ENCODE results near the gene CYP4F2.
A peak's percentile ranks its signal among the peaks of the same experiment; 100 is the strongest.

CYP4F2 gene

GRCh38 chr19:15871570-15871969, 26.3 kb downstream of the CYP4F2 start:
- in situ Hi-C loops (cut with MboI; ENCODE audit: low sequenced_read_pairs, unreplicated experiment), result no loop called here
- TF ChIP-seq CTCF (IDR thresholded peaks at IDR 0.05; ENCODE audit: borderline replicate concordance, control extremely low read depth, extremely low read depth, insufficient read depth, missing control alignments), result no peak
- peak; percentile 46 for DNase-seq (ENCODE audit: low spot score)

- in situ Hi-C loops (cut with MboI; ENCODE audit: low sequenced_read_pairs, unreplicated experiment), result no loop called here
- DNase-seq (ENCODE audit: low spot score), result no peak
- TF ChIP-seq CTCF (IDR thresholded peaks at IDR 0.05; ENCODE audit: borderline replicate concordance, control extremely low read depth, extremely low read depth, insufficient read depth, missing control alignments), result no peak
Measured at GRCh38 chr19:15869873-15870272, 28.0 kb downstream of the CYP4F2 start.

GRCh38 chr19:15869109-15869555, 28.7 kb downstream of the CYP4F2 start:
- DNase-seq (ENCODE audit: low spot score), result peak; percentile 55
- TF ChIP-seq CTCF (IDR thresholded peaks at IDR 0.05; ENCODE audit: borderline replicate concordance, control extremely low read depth, extremely low read depth, insufficient read depth, missing control alignments), result peak; percentile 36
- in situ Hi-C loops (cut with MboI; ENCODE audit: low sequenced_read_pairs, unreplicated experiment), result no loop called here

- in situ Hi-C loops (cut with MboI; ENCODE audit: low sequenced_read_pairs, unreplicated experiment), result no loop called here
- DNase-seq (ENCODE audit: low spot score), result no peak
Measured at GRCh38 chr19:15866636-15867035, 31.2 kb downstream of the CYP4F2 start.

GRCh38 chr19:15864824-15865223, 33.0 kb downstream of the CYP4F2 start:
- in situ Hi-C loops (cut with MboI; ENCODE audit: low sequenced_read_pairs, unreplicated experiment), result no loop called here
- no peak for TF ChIP-seq CTCF (IDR thresholded peaks at IDR 0.05; ENCODE audit: borderline replicate concordance, control extremely low read depth, extremely low read depth, insufficient read depth, missing control alignments)
- DNase-seq (ENCODE audit: low spot score), result no peak

More at GRCh38 chr19:15866636-15867035, 31.2 kb downstream of the CYP4F2 start:
- TF ChIP-seq CTCF (IDR thresholded peaks at IDR 0.05; ENCODE audit: borderline replicate concordance, control extremely low read depth, extremely low read depth, insufficient read depth, missing control alignments), result no peak

- no peak for DNase-seq (ENCODE audit: low spot score)
- in situ Hi-C loops (cut with MboI; ENCODE audit: low sequenced_read_pairs, unreplicated experiment), result no loop called here
Measured at GRCh38 chr19:15863272-15863671, 34.6 kb downstream of the CYP4F2 start.

More at GRCh38 chr19:15863272-15863671, 34.6 kb downstream of the CYP4F2 start:
- TF ChIP-seq CTCF (IDR thresholded peaks at IDR 0.05; ENCODE audit: borderline replicate concordance, control extremely low read depth, extremely low read depth, insufficient read depth, missing control alignments), result no peak
